ENCODE measurements around the gene KRT84.

Gene KRT84

GRCh38 chr12:52383331-52383730 lies 2.1 kb downstream of the KRT84 start:
- DNase-seq (ENCODE audit: low spot score), result no peak

GRCh38 chr12:52382854-52383253 lies 2.6 kb downstream of the KRT84 start:
- DNase-seq (ENCODE audit: low spot score), result no peak

GRCh38 chr12:52381206-52381605 lies 4.2 kb downstream of the KRT84 start:
- DNase-seq (ENCODE audit: low spot score), result no peak

GRCh38 chr12:52380271-52380694 lies 5.2 kb downstream of the KRT84 start:
- peak; percentile 9 for DNase-seq (ENCODE audit: low spot score)

- no peak for DNase-seq (ENCODE audit: low spot score)
These were observed 5.9 kb downstream of the KRT84 start for GRCh38 chr12:52379536-52379935.

- DNase-seq (ENCODE audit: low spot score), result no peak
These were observed 7.4 kb downstream of the KRT84 start for GRCh38 chr12:52378091-52378490.

GRCh38 chr12:52377266-52377665 lies 8.2 kb downstream of the KRT84 start:
- DNase-seq (ENCODE audit: low spot score), result no peak

- DNase-seq (ENCODE audit: low spot score), result peak; percentile 42
These were observed 13.0 kb downstream of the KRT84 start for GRCh38 chr12:52372216-52373154.

- DNase-seq (ENCODE audit: low spot score), result no peak
These were observed 13.7 kb downstream of the KRT84 start for GRCh38 chr12:52371716-52372115.

- DNase-seq (ENCODE audit: low spot score), result no peak
These were observed 14.4 kb downstream of the KRT84 start for GRCh38 chr12:52370926-52371608.

- no peak for DNase-seq (ENCODE audit: low spot score)
These were observed 15.6 kb downstream of the KRT84 start for GRCh38 chr12:52369809-52370208.

- no peak for DNase-seq (ENCODE audit: low spot score)
These were observed 16.2 kb downstream of the KRT84 start for GRCh38 chr12:52369211-52369610.

- DNase-seq (ENCODE audit: low spot score), result no peak
These were observed 16.9 kb downstream of the KRT84 start for GRCh38 chr12:52368508-52368907.

- DNase-seq (ENCODE audit: low spot score), result no peak
These were observed 17.6 kb downstream of the KRT84 start for GRCh38 chr12:52367876-52368275.

- DNase-seq (ENCODE audit: low spot score), result no peak
These were observed 18.5 kb downstream of the KRT84 start, which contains the start of gene KRT85 for GRCh38 chr12:52366738-52367485. Gene KRT85, minus strand, starts transcription at chr12:52367481. Its CDS starts 76 bp downstream, at chr12:52367405.

- DNase-seq (ENCODE audit: low spot score), result no peak
These were observed 20.5 kb downstream of the KRT84 start for GRCh38 chr12:52364901-52365489.

- no peak for DNase-seq (ENCODE audit: low spot score)
These were observed 21.4 kb downstream of the KRT84 start for GRCh38 chr12:52364061-52364460.

- DNase-seq (ENCODE audit: low spot score), result no peak
These were observed 22.3 kb downstream of the KRT84 start for GRCh38 chr12:52363111-52363679.

GRCh38 chr12:52362118-52362726 lies 23.2 kb downstream of the KRT84 start:
- DNase-seq (ENCODE audit: low spot score), result no peak

- no peak for DNase-seq (ENCODE audit: low spot score)
These were observed 23.9 kb downstream of the KRT84 start for GRCh38 chr12:52361553-52361952.

- no peak for DNase-seq (ENCODE audit: low spot score)
These were observed 24.7 kb downstream of the KRT84 start for GRCh38 chr12:52360663-52361271.
